ENCODE results near the gene PDE6D. TPM values are rescaled to one million over a fixed set of nuclear protein-coding genes. Genes with fewer than 3 reads are reported as not detected.
A peak's percentile ranks its signal among the peaks of the same experiment; 100 is the strongest.

The PDE6D gene
- total and polyA plus RNA-seq, 2 of the 13 experiments (the other 11 are each of a cell fraction or from before 2014, with no cell fraction given): 14.1 to 23.2 TPM

DNA sequence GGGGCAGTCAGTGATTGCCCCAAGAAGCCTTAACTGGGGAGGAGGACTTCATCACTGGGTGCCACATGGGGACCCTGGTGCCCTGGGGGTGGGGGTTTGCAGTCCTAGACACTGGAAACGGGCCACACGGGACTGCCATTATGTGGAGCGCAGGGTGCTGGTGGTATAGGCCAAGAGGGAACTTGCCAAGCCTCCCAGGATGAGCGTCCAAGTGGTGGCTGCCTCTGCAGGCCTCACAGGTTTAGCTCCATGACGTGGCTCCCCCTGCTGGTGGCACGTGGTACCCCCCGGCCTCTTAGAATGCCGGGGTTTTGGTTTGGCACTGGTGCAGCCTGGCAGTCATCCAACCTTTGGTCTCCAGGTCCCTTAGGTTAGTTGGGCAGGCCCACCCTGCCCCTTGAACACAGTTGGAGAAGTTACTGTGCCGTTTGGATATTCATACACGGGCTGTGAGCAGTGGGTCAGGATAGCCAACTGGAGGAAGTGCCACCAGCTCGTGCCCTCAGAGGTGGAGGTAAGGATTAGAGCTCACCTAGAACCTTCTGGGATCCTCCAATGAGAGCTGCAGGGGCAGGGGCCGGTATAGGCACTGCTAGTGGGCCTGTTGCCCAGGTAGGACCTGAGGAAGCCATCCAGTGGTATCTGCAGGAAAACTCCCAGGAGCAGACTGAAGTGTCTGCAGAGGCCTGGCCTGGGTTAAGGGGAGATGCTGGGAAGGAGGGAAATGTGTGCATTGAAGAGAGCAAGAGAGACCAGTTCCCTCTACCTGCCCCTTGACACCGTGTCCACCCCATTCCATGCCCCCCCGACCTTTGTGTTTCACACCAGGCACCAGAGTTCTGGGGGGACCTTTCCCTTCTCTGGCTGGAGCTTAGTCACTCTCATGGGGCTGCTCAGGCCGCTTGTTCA, 67.1 kb downstream of the PDE6D start (continued):
- TF ChIP-seq ZNF432 (CRISPR knock-in tag; IDR thresholded peaks at IDR 0.05; ENCODE audit: borderline replicate concordance): no peak
- peak; percentile 81; the same call in 1 of the 2 replicates for TF ChIP-seq MTF2 (CRISPR knock-in tag; IDR thresholded peaks at IDR 0.05; ENCODE audit: borderline replicate concordance)
- 0 out of 2 replicates have a peak, but pooled peaks have one; percentile 14 for TF ChIP-seq ZKSCAN5 (CRISPR knock-in tag; IDR thresholded peaks at IDR 0.05)
- peak; percentile 76; the same call in 1 of the 2 replicates for TF ChIP-seq CCDC6 (CRISPR knock-in tag; IDR thresholded peaks at IDR 0.05)
- no peak for TF ChIP-seq ZSCAN30 (CRISPR knock-in tag; IDR thresholded peaks at IDR 0.05)
- TF ChIP-seq, protein P1, sequence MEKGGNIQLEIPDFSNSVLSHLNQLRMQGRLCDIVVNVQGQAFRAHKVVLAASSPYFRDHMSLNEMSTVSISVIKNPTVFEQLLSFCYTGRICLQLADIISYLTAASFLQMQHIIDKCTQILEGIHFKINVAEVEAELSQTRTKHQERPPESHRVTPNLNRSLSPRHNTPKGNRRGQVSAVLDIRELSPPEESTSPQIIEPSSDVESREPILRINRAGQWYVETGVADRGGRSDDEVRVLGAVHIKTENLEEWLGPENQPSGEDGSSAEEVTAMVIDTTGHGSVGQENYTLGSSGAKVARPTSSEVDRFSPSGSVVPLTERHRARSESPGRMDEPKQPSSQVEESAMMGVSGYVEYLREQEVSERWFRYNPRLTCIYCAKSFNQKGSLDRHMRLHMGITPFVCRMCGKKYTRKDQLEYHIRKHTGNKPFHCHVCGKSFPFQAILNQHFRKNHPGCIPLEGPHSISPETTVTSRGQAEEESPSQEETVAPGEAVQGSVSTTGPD (CRISPR knock-in tag; IDR thresholded peaks at IDR 0.05): peak; percentile 95
- TF ChIP-seq POLR2AphosphoS2 (IDR thresholded peaks at IDR 0.05; ENCODE audit: low read depth, low read length): peak; percentile 96
- TF ChIP-seq ZNF614 (CRISPR knock-in tag; IDR thresholded peaks at IDR 0.05; ENCODE audit: borderline replicate concordance): peak; percentile 75; the same call in 1 of the 2 replicates
- TF ChIP-seq MED8 (CRISPR knock-in tag; IDR thresholded peaks at IDR 0.05; ENCODE audit: insufficient replicate concordance): peak; percentile 62
- TF ChIP-seq CHD4 (IDR thresholded peaks at IDR 0.05; ENCODE audit: borderline replicate concordance, low read length): no peak
- no peak for TF ChIP-seq NFE2L1 (CRISPR knock-in tag; IDR thresholded peaks at IDR 0.05; ENCODE audit: borderline replicate concordance)
- peak; percentile 34; the same call in 1 of the 2 replicates for TF ChIP-seq ZNF891 (CRISPR knock-in tag; IDR thresholded peaks at IDR 0.05)
- TF ChIP-seq KDM2A (CRISPR knock-in tag; IDR thresholded peaks at IDR 0.05; ENCODE audit: borderline replicate concordance, low read depth): peak; percentile 95
- TF ChIP-seq SIN3A (IDR thresholded peaks at IDR 0.05; ENCODE audit: borderline replicate concordance, low read depth, low read length): peak; percentile 57; the same call in 1 of the 2 replicates
- TF ChIP-seq CBFB (CRISPR knock-in tag; IDR thresholded peaks at IDR 0.05): peak; percentile 74
- peak; percentile 76 for TF ChIP-seq STAG1 (CRISPR knock-in tag; IDR thresholded peaks at IDR 0.05)
- TF ChIP-seq, protein P2, sequence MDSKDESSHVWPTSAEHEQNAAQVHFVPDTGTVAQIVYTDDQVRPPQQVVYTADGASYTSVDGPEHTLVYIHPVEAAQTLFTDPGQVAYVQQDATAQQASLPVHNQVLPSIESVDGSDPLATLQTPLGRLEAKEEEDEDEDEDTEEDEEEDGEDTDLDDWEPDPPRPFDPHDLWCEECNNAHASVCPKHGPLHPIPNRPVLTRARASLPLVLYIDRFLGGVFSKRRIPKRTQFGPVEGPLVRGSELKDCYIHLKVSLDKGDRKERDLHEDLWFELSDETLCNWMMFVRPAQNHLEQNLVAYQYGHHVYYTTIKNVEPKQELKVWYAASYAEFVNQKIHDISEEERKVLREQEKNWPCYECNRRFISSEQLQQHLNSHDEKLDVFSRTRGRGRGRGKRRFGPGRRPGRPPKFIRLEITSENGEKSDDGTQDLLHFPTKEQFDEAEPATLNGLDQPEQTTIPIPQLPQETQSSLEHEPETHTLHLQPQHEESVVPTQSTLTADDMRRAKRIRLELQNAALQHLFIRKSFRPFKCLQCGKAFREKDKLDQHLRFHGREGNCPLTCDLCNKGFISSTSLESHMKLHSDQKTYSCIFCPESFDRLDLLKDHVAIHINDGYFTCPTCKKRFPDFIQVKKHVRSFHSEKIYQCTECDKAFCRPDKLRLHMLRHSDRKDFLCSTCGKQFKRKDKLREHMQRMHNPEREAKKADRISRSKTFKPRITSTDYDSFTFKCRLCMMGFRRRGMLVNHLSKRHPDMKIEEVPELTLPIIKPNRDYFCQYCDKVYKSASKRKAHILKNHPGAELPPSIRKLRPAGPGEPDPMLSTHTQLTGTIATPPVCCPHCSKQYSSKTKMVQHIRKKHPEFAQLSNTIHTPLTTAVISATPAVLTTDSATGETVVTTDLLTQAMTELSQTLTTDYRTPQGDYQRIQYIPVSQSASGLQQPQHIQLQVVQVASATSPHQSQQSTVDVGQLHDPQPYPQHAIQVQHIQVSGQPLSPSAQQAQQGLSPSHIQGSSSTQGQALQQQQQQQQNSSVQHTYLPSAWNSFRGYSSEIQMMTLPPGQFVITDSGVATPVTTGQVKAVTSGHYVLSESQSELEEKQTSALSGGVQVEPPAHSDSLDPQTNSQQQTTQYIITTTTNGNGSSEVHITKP (CRISPR knock-in tag; IDR thresholded peaks at IDR 0.05; ENCODE audit: low read depth): peak; percentile 92
- no peak for TF ChIP-seq ZSCAN20 (CRISPR knock-in tag; IDR thresholded peaks at IDR 0.05; ENCODE audit: borderline replicate concordance)
- no peak for TF ChIP-seq ZNF619 (CRISPR knock-in tag; IDR thresholded peaks at IDR 0.05)
- no peak for TF ChIP-seq ZNF773 (CRISPR knock-in tag; IDR thresholded peaks at IDR 0.05; ENCODE audit: borderline replicate concordance)
- TF ChIP-seq NRL (CRISPR knock-in tag; IDR thresholded peaks at IDR 0.05; ENCODE audit: borderline replicate concordance): 0 out of 2 replicates have a peak, but pooled peaks have one; percentile 34
